ENCODE measurements around the gene IDH3A. TPM values are rescaled to one million over a fixed set of nuclear protein-coding genes. Genes with fewer than 3 reads are reported as not detected.

Gene IDH3A
- total and polyA plus RNA-seq, 4 experiments from 2014 or later, result 39.7 to 69.1 (median 45.9) TPM

- Histone ChIP-seq H3K27ac (ENCODE audit: low read depth, low read length) (no peak overlapping the region), H3K9me3 (ENCODE audit: control insufficient read depth in 1 of 2, low read length in 2 of 2) (no peaks in the 10 kb centered on the region), H3K4me1 (ENCODE audit: insufficient read depth, low read length) (no peaks in the 10 kb centered on the region), H3K36me3 (ENCODE audit: insufficient read depth, low read length) (no peaks in the 10 kb centered on the region), H3K4me3 (ENCODE audit: low read length in 2 of 2) (no peak overlapping the region), H3K27me3 (ENCODE audit: insufficient read depth, low read length) (no peaks in the 10 kb centered on the region)
- peaks cover 0 to 2% of the 10 kb centered on the region in 2 donors for H3K27me3 Mint-ChIP-seq
- ChIA-PET POLR2A (ENCODE audit: partially characterized antibody) (no interaction called here), CTCF (ENCODE audit: partially characterized antibody) (interaction anchor here (1.0 to 7.8 kb wide), 4 partner anchors 16 to 226 kb away, joined by 5 to 219 read pairs (median 12); no protein-coding TSS in a partner anchor)
- H3K9me3 Mint-ChIP-seq, result peaks cover 0 to 4% (median 1%) of the 10 kb centered on the region in 8 donors
- H3K36me3 Mint-ChIP-seq, result no peaks in the 10 kb centered on the region
- no peak for DNase-seq
- H3K27ac Mint-ChIP-seq, result no peak overlapping the region
- H3K4me3 Mint-ChIP-seq, result no peak overlapping the region
- intact Hi-C loops (cut with micrococcal nuclease), result no loop called here
- no peaks in the 10 kb centered on the region for H3K4me1 Mint-ChIP-seq
Observed at GRCh38 chr15:78192826-78193594, 43.8 kb downstream of the IDH3A start.

GRCh38 chr15:78193731-78194567 is 44.8 kb downstream of the IDH3A start:
- Histone ChIP-seq H3K4me1 (ENCODE audit: insufficient read depth, low read length) (no peaks in the 10 kb centered on the region), H3K9me3 (ENCODE audit: control insufficient read depth in 1 of 2, low read length in 2 of 2) (no peaks in the 10 kb centered on the region), H3K27me3 (ENCODE audit: insufficient read depth, low read length) (no peaks in the 10 kb centered on the region), H3K36me3 (ENCODE audit: insufficient read depth, low read length) (no peaks in the 10 kb centered on the region), H3K27ac (ENCODE audit: low read depth, low read length) (no peak overlapping the region), H3K4me3 (ENCODE audit: low read length in 2 of 2) (no peak overlapping the region)
- peaks cover 0 to 2% of the 10 kb centered on the region in 2 donors for H3K27me3 Mint-ChIP-seq
- peaks cover 0 to 4% (median 1%) of the 10 kb centered on the region in 8 donors for H3K9me3 Mint-ChIP-seq
- no peak overlapping the region for H3K4me3 Mint-ChIP-seq
- CTCF ChIA-PET (ENCODE audit: partially characterized antibody), result interaction anchor here (0.9 to 7.8 kb wide), 12 partner anchors 10 to 227 kb away, joined by 3 to 219 read pairs (median 6); partner anchors contain the start of gene CIB2
- no peak for DNase-seq
- intact Hi-C loops (cut with micrococcal nuclease), result no loop called here
- H3K27ac Mint-ChIP-seq, result no peak overlapping the region
- POLR2A ChIA-PET (ENCODE audit: partially characterized antibody), result interaction anchor here (2.2 kb wide), 1 partner anchor 63 kb away, joined by 11 read pairs; the partner anchor contains the start of gene CIB2
- H3K4me1 Mint-ChIP-seq, result no peaks in the 10 kb centered on the region
- no peaks in the 10 kb centered on the region for H3K36me3 Mint-ChIP-seq

GRCh38 chr15:78194568-78194925 is 45.4 kb downstream of the IDH3A start:
- Mint-ChIP-seq H3K4me1 (no peaks in the 10 kb centered on the region), H3K27me3 (peaks cover 0 to 2% of the 10 kb centered on the region in 2 donors), H3K36me3 (no peaks in the 10 kb centered on the region), H3K9me3 (peaks cover 0 to 4% (median 1%) of the 10 kb centered on the region in 8 donors), H3K27ac (no peak overlapping the region), H3K4me3 (no peak overlapping the region)
- ChIA-PET POLR2A (ENCODE audit: partially characterized antibody) (interaction anchor here (2.2 kb wide), 1 partner anchor 63 kb away, joined by 11 read pairs; the partner anchor contains the start of gene CIB2), CTCF (ENCODE audit: partially characterized antibody) (interaction anchor here (0.9 to 7.8 kb wide), 22 partner anchors 10 to 235 kb away, joined by 3 to 219 read pairs (median 8); partner anchors contain the start of gene CIB2)
- Histone ChIP-seq H3K36me3 (ENCODE audit: insufficient read depth, low read length) (no peaks in the 10 kb centered on the region), H3K9me3 (ENCODE audit: control insufficient read depth in 1 of 2, low read length in 2 of 2) (no peaks in the 10 kb centered on the region), H3K4me1 (ENCODE audit: insufficient read depth, low read length) (no peaks in the 10 kb centered on the region), H3K27me3 (ENCODE audit: insufficient read depth, low read length) (no peaks in the 10 kb centered on the region), H3K27ac (ENCODE audit: low read depth, low read length) (no peak overlapping the region), H3K4me3 (ENCODE audit: low read length in 2 of 2) (no peak overlapping the region)
- DNase-seq, result no peak
- intact Hi-C loops (cut with micrococcal nuclease), result no loop called here

DNA sequence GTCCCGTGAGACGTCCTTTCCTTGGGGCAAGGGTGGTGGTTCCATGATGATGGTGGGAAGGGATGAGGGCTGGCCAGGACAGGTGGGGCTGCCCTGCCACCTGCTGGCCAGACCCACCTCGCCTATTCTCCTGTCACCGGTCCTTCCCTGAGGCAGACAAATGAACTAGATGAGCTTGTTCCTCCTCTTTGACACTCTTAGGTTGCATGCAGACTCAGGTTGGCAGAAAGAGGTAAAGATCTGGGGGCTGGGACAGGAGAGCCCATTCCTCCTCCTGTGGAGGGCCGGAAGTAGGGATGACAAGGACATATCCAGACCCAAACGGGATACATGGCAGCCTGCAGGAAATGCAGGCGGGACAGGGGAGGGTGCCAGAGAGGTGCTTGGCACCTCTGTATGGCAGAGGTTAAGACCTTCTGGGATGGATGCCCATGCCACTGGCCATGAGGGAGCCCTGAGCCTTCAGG is 46.6 kb downstream of the IDH3A start:
- intact Hi-C loops (cut with micrococcal nuclease), result loop anchor here (1.0 kb wide), 4 partner anchors 46 to 236 kb away; partner anchors contain the start of gene CIB2
- Mint-ChIP-seq H3K36me3 (no peaks in the 10 kb centered on the region), H3K27ac (peak overlapping the region in 1 of 7 donors; percentile 37), H3K27me3 (no peaks in the 10 kb centered on the region), H3K4me1 (no peaks in the 10 kb centered on the region), H3K4me3 (no peak overlapping the region), H3K9me3 (peaks cover 0 to under 1% (median 0%) of the 10 kb centered on the region in 8 donors)
- H3K4me1 ChIP-seq (ENCODE audit: insufficient read depth, low read length), result no peaks in the 10 kb centered on the region
- no peak overlapping the region for H3K4me3 ChIP-seq (ENCODE audit: low read length in 2 of 2)
- H3K9me3 ChIP-seq (ENCODE audit: control insufficient read depth in 1 of 2, low read length in 2 of 2), result no peaks in the 10 kb centered on the region
- CTCF ChIA-PET (ENCODE audit: partially characterized antibody), result interaction anchor here (0.6 to 7.8 kb wide), 34 partner anchors 10 to 304 kb away, joined by 3 to 219 read pairs (median 6); partner anchors contain the start of gene CIB2
- POLR2A ChIA-PET (ENCODE audit: partially characterized antibody), result interaction anchor here (1.8 to 2.2 kb wide), 2 partner anchors 65 to 82 kb away, joined by 6 to 11 read pairs; partner anchors contain the start of gene CIB2
- no peaks in the 10 kb centered on the region for H3K27me3 ChIP-seq (ENCODE audit: insufficient read depth, low read length)
- H3K36me3 ChIP-seq (ENCODE audit: insufficient read depth, low read length), result no peaks in the 10 kb centered on the region
- DNase-seq, result peak in 4 of 5 donors; percentile 33 to 56 (median 42)
- H3K27ac ChIP-seq (ENCODE audit: low read depth, low read length), result no peak overlapping the region

DNA sequence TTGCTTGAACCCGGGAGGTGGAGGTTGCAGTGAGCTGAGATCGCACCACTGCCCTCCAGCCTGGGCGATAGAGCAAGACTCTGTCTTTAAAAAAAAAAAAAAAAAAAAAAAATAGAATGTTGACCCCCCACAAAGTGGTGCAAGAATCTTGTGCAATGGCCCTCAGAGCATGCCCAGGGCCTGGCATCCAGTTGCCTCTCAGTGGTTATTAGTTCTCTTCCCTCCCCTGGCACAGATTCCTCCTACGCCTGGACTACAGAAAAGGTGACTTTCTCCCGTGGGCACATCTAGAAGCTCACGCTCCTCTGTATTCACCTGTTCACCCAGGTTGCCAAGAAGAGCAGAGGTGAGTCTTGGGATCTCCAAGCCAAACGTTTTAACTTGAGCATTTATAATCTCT is 48.5 kb downstream of the IDH3A start:
- Mint-ChIP-seq H3K27ac (no peak overlapping the region), H3K27me3 (no peaks in the 10 kb centered on the region), H3K36me3 (no peaks in the 10 kb centered on the region), H3K4me3 (no peak overlapping the region), H3K4me1 (no peaks in the 10 kb centered on the region), H3K9me3 (no peaks in the 10 kb centered on the region)
- ChIA-PET CTCF (ENCODE audit: partially characterized antibody) (interaction anchor here (0.9 to 7.8 kb wide), 7 partner anchors 8 to 238 kb away, joined by 3 to 219 read pairs (median 26); partner anchors contain the start of gene CIB2), POLR2A (ENCODE audit: partially characterized antibody) (no interaction called here)
- no peaks in the 10 kb centered on the region for H3K9me3 ChIP-seq (ENCODE audit: control insufficient read depth in 1 of 2, low read length in 2 of 2)
- no peak for DNase-seq
- no peaks in the 10 kb centered on the region for H3K4me1 ChIP-seq (ENCODE audit: insufficient read depth, low read length)
- H3K27me3 ChIP-seq (ENCODE audit: insufficient read depth, low read length), result no peaks in the 10 kb centered on the region
- H3K36me3 ChIP-seq (ENCODE audit: insufficient read depth, low read length), result no peaks in the 10 kb centered on the region
- intact Hi-C loops (cut with micrococcal nuclease), result no loop called here
- H3K4me3 ChIP-seq (ENCODE audit: low read length in 2 of 2), result no peak overlapping the region
- H3K27ac ChIP-seq (ENCODE audit: low read depth, low read length), result no peak overlapping the region

DNA sequence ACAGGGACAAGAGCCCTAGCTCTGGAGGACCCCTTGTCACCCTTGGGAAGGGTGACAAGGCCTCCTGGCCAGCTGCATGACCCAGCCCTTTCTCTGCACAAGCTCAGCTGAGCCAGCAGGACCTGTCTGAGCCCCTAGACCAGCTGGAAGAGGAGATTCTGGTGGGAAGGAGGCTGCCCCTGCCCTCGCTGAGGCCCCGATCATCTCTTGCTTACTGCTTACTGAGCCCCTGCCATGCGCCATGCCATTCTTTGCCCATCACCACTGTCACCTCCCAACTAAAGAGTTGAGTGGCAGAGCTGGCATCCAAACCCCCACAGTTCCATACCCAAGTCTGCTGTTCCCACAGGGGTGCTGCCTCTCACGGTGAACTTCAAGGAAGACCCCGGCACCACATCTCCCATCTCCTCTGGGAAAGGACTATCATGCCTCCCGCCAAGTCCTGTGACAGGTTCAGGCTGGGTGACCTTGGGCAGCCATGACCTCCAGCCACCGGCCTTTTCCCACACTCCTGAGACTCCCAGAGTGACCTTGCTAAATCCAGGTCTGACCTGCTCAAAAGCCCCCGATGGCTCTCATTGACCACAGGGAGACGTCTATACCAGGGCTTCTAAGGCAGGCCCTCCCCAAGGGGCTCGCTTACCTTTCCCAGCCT is 51.2 kb downstream of the IDH3A start:
- intact Hi-C loops (cut with micrococcal nuclease), result no loop called here
- no peaks in the 10 kb centered on the region for H3K4me1 Mint-ChIP-seq
- no peak overlapping the region for H3K27ac Mint-ChIP-seq
- CTCF ChIA-PET (ENCODE audit: partially characterized antibody), result interaction anchor here (0.6 to 1.6 kb wide), 4 partner anchors 11 to 87 kb away, joined by 4 to 6 read pairs (median 4); no protein-coding TSS in a partner anchor
- H3K9me3 Mint-ChIP-seq, result no peaks in the 10 kb centered on the region
- H3K27me3 Mint-ChIP-seq, result no peaks in the 10 kb centered on the region
- no peak overlapping the region for H3K4me3 Mint-ChIP-seq
- Histone ChIP-seq H3K27ac (ENCODE audit: low read depth, low read length) (no peak overlapping the region), H3K4me1 (ENCODE audit: insufficient read depth, low read length) (no peaks in the 10 kb centered on the region), H3K9me3 (ENCODE audit: control insufficient read depth in 1 of 2, low read length in 2 of 2) (no peaks in the 10 kb centered on the region), H3K27me3 (ENCODE audit: insufficient read depth, low read length) (no peaks in the 10 kb centered on the region), H3K4me3 (ENCODE audit: low read length in 2 of 2) (no peak overlapping the region), H3K36me3 (ENCODE audit: insufficient read depth, low read length) (no peaks in the 10 kb centered on the region)
- DNase-seq, result no peak
- POLR2A ChIA-PET (ENCODE audit: partially characterized antibody), result no interaction called here
- no peaks in the 10 kb centered on the region for H3K36me3 Mint-ChIP-seq
